NCI-H2107 treated with DMSO at 0.1 percent for 48 hours (cell line): ENCODE measurements around the gene PRXL2A.

Experiments
- DNase-seq: peaks from one replicate; lab custom pipeline; 2025; ENCODE audit not compliant: unreplicated experiment; lab: John Stamatoyannopoulos, UW

The PRXL2A gene

DNA sequence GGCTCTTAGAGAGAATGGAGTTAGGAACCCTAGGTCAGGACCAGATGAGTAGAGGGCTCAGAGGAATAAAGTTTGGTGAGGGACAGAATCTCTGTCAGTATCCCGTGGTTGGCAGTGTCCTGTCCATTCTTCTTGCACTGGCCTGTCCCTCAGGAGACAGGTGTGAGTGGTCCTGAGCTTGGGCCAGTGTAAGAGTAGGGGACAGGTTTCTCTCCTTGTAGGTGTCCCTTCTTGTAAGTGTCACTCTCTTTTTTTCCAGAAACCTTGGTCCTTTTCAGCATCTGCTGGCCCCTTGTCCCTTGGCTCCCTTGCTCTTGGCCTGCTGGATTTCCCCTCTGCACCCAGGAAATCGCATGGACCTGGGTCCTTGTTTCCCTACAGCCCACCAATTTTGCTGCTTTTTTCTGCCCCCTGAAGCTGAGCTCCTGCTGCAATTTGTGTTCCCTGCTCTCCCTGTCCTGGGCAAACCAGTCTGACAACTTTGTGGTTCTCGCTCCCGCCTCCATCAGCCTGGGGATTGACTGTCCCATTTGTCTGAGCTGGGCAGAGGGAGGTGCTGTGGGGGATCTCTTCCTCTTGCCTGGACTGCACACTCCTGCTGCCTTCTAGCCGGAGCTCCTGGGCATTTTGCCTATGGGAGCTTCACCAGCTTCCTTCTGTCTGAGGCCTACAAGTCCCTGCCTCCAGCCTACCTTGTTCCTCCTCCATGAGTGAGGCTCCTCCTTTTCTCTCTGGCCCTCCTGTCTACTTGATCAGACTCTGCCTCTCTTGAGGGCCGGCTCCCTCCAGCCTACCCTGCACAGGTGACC, 52.3 kb downstream of the PRXL2A start:
- DNase-seq, result peak; percentile 41

DNA sequence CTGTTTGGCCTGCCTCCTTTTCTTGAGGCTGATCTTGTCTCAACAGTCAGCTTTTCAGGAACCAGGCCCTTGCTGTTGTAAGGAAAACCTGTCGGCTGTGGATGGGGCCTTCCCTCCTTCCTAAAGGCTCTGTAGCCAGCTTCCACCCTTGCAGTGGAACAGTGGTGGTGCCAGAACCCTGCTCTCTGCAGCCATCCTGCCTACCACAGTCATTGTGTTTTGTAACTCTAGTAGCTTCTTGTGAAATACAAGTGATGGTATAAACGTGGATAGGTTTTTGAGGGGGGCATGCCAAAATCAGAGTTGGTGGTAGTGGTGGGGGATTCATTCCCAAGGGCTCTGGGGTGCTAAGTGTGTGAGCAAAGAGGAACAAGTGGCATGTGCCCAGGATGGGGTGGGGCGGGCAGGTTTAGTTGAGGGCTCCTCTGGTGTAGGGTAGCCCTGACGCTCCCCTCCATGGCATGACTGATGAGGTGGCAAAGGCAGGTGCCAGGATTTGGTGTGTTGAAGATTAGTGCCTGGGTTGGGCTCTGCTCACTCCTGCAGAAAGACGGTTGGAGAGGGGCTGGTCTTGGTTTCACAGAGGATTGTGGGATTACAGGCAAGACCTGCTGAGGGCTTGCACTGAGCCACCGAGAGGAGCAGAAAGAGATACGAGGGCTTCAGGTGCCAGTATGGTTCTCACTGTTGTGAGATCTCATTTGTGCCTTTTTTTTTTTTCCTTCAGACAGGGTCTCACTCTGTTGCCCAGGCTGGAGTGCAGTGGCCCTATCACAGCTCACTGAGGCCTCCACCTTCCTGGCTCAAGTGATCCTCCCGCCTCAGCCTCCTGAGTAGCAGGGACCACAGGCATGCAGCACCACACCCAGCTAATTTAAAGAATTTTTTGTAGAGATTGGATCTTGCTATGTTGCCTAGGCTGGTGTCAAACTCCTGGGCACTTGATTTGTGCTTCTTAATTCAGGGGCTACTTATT, 53.1 kb downstream of the PRXL2A start:
- peak; percentile 35 for DNase-seq

DNA sequence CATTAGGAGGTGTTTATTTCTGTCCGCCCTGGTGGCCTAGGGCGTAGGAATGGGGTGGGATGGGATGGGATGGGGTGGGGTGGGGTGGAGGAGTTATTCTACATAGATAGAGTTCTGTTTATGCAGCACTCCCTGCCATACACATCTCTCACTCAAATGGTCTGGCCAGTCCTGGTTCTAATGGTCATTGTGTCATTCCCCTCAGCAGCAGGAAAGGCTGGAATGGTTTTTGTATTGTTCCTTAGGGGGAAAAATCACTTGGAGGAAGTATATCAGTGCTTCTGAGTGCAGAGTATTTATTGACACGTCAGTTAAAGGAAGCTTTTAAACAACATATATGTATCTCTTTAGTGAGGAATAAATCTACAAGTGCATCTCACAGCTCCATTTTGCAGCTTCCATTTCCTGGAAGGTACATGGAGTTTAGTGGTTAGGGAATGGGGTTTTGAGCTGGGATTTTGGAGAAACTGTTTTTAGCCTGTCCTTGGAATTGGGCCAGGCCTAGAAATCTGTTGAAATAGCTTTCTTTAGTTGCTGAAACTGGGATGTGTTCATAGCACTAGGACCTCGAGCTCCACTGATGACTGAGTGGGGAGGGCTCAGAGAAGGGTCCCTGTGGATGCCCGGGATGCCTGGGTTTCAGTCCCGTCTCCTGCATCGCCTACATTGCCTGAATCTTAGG, 54.1 kb downstream of the PRXL2A start:
- DNase-seq, result no peak

DNA sequence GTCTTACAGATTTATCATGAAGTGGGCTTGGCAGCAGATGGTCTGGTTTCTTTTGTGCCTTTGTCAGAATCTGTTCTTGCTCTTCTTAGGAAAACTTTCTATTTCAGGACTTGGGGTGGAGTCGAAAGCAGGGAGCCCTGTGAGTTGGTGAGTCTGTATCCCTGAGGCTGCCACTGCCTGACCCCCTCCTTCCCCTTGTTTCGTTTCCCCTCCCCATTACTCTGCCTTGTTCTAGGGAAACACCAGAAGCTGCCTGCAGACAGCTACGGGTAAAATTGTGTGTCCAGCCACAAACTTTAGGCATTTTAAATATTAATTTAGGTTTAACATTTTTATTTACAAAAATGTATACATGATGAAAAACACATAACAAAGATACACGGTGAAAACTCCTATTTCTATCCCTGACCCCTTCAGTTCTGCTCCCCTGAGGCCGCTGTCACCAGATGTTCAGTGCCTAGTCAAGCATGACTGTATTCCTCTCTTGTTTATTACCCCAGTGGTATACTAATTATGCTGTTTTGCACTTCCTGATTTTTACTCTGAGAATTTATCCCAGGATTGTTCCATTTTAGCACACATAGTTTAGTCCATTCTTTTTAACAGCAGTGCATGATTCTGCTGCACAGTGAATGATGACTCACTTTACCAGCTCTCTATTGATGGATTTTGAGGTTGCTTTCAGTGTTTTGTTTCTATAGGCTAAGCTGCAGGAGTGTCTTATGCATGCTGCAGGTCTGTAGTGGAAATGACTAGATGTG, 54.8 kb downstream of the PRXL2A start:
- peak; percentile 30 for DNase-seq

DNA sequence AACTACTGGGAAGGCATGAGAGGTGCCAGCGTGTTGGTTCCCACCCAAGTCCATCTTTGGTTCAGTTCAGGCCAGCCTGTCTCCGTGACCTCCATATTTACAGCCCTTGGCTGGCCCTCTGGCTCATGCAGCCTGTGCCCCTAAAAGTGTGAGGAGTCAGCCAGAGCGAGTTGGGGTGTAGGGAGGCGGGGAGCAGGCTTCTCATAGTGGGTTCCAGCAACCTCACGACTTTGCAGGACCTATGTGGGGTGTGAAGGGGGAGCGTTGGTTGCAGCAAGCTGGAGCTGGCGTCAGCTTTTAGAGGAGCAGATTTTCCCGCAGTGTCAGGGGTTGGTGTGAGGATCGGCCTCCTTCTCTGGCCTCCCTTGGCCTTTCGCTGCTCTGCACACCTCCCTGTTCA, 55.5 kb downstream of the PRXL2A start:
- no peak for DNase-seq

DNA sequence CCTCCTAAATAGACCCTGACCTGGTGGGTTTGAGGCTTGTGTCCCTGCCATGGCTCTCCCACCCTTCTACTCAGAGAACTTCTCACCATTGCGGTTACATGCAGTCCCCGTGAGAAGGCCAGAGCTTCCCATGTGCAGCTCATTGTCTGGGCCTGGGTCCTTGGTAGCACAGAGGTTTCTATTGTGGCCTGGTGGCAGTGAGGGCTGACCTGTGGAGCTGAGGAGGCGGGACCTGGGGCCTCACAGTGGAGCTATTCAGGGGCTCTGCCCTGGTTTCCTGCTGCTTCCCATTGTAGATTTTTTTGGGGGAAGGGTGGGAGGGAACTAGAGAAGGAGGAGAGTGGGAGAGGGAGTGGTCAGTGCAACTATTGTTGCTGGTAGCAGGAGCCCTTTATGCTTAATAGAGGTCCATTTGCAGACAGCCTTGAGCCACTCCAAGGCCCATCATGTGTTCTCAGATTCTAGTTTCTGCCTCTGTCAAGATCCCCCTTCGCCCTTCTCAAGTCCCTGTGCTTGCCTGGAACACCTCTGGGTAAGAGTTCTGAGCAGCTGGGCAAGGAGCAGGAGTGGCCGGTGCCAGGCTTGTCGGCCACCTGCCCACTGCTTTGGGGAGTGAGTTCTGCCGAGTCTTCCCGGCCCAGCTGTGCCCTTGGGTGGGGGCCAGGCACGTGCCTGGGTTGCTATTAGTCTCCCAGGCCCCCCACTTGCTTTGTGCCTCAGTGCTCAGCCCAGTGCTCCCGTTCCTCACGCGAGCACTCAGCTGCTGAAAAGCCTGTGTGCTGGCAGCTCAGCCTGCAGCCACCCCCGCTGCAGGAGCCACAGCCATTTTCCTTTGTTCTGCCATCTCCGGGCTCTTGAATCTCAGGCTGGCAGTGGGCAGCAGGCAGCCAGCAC, 56.5 kb downstream of the PRXL2A start:
- DNase-seq, result peak; percentile 22

DNA sequence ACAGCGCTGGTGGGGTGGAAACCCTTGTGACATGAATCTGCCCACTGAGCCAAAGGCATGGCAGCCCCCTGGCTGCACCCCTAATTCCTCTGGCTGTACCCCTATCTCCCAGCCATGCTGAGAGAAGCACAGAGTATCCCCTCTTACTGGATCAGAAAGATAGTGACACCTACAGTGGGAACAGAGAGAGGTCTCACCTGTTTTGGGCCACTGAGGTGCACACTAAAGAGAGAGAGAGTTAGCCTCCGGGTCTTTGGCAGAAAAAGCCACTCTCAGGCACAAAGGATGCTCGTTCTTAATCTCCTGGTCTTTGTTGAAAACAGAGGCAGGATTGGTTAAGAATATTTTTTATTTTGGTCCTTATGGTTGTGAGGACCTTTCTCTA, 57.1 kb downstream of the PRXL2A start:
- no peak for DNase-seq

DNA sequence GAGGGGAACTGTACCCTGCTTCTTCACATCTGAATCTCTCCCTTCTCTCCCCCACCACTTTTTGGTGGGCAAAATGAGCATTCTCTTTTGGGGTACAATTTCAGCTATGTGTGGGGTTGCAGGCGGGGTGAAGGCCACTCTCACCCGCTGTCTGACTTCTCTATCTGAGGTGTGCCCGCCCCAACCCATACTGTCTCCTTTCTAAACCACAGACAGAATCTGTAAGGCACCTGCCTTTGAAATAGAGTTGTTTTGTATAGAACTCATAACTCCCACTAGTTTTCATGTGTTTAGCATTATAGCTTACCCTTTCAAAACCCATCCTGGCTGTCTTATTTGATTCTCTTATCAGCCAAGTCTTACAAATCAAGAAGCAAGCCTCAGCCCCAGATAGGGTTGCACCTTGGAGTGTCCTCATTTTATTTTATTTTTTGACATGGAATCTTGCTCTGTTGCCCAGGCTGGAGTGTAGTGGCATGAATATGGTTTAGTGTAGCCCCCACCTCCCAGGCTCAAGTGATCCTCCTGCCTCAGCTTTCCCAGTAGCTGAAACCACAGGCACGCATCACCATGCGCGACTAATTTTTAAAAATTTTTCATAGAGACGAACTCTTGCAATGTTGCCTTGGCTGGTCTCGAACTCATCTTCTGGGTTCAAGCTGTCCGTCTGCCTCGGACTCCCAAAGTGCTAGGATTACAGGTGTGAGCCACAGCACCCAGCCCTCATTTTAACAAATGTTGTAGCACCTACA, 57.7 kb downstream of the PRXL2A start:
- DNase-seq, result no peak

DNA sequence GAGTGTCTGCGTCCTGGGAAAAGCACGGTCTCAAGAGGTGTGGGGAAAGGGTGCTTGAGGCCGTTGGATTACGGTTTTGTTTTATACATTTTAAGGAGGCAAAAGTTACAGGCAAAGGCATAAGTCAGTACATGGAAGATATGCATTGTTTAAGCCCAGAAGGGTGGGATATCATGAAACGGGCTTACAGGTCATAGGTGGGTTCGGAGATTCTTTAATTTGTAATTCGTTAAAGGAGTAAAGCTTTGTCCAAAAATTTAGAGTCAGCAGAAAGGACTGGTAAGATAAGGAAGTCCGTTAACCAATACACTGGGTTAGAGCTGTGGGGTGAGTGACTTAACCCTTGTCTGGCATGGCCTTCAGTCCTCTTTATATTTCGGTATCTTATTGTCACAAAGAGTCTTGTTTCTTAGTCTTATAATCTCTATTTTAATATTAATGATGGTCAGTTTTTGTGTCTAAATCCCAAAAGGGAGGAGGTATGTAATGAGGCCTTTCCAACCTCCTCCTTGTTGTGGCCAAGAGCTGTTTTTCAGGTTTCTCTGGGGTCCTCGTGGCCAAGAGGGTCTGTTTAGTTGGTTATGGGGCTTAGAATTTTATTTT, 58.5 kb downstream of the PRXL2A start:
- DNase-seq, result no peak

DNA sequence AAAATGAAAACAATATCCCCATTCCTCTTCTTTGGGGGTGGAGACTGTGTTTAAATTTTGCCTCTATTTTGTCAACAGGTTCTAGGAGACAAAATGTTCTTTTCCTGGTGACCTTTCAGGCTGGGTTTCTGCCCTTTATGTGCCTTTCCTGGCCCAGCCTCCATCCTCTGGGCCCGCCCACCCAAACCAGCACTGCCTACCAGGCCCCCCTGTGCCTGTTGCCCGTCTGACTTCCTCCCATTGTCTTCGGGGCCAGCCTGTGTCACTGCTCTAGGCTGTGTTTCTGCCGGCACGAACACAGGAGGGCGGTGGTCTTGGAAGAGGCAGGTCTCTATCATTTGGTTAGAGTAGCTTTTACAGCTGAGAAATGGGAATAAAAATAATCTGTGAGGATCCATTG, 59.7 kb downstream of the PRXL2A start:
- no peak for DNase-seq

DNA sequence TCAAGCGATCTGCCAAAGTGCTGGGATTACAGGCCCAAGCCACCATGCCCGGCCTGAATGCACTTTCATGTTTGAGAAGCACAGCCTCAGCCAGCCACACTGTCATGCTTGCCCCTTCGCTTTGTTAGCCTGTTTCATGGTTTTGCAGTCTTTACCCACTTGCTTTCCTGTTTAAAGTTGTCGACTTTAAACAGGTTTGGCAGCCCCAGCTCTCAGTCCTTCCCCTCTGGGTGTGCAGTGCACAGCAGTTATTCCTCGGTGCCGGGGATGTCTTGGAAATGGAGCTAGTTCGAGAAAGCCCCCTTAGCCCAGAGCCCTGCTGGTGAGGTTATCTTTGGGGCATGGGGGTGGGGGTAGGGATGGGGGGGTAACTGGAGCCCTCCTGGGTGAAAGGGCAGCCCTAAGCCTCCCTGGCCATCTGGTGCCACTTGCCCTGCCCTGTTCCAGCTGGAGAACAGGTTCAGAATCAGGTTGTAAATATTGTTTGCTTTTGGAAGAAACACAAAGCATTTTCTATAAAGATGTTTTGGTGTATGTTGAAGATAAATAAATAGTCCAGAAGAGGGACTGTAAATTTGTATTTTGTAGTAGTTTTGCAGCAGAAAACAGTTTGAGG, 60.6 kb downstream of the PRXL2A start:
- no peak for DNase-seq

DNA sequence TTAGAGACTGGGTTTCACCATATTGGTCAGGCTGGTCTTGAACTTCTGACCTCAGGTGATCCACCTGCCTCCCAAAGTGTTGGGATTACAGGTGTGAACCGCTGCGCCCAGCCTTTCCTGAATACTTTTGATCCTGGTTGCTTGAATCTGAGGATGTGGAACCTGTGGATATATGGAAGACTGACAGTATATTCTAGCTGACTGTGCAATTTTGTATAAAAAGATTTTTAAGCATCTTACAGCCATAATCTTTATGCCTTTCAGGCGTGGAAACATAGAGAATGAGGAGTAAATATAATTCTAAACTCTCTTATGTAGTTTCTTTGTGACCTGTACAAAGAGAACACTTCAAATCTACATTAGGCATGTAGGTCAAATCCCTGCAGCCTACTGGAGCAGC, 61.9 kb downstream of the PRXL2A start:
- DNase-seq, result no peak

DNA sequence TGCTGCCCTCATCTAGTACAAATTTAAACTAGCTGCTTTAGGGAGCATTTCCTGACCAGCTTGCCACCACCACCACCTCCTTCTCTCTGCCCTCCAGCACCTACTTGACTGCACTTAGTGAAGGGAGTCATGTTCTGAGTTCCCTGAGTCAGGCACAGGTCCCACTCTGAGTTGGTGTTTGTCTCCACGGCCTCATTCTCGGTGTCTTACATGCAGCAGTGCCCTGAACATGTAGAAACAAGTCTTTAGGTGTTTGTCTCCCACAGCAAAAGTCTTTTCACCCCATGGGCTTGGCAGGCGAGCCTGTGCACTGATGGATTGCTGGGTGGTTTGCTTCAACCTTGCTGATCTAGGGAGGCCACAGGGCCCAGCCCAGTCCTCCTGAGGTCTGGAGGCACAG, 62.6 kb downstream of the PRXL2A start:
- DNase-seq, result no peak

DNA sequence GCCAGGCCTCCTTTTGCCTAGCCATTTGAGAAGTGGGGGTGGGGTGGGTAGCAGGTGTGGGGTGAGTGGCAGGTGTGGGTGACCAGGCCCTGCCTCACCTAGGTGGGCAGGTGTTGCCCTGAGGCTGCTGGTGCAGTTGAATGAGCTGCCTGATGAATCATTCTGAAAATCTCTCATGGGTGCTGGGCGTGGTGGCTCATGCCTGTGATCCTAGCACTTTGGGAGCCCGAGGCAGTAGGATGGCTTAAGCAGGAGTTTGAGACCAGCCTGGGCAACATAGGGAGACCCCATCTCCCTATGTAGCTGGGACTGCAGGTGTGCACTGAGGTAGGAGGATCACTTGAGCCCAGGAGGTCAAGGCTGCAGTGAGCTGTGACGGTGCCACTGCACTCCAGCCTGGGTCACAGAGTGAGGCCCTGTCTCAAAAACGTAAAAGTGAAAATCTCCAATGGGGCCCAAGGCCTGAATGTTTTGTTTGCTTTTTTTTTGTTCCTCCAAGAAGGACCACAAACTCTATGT, 63.4 kb downstream of the PRXL2A start:
- no peak for DNase-seq

DNA sequence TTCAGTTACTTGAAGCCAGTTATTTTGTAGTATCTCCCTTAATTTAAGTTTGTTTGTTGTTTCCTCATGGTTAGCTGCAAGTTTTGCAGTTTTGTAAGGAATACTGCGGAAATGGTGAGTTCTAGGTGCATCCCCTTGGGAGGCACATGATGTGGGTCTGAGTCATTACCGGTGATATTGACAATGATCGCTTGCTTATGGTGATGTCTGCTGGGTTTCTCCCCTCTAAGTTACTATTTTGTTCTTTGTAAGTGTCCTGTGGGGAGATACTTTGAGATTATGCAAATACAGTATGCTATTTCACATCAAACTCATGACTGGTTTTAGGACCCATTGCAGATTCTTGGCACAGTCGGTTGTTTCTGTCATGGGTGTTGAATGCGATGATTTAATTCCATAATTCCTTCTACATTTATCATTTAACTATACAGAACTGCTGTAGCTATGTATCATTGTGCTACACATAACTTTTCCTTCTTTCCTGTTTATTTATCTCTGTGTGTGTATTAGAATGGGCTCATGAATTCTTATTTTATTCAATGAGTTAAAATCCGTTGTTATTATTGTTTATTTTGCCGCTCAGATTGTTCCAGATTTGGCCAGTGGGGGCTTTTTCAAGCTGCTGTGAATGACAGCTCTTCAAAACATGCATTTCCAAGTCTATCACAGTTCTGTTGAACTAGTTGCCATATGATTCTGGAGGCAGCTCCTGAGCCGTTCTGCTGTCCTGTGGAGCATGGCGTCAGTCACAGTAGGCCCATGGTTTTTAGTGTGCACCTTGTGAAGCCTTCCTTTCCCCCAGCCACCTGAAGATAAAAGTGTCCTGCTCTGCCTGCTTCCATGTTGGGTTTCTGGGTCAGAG, 64.1 kb downstream of the PRXL2A start:
- DNase-seq, result no peak

DNA sequence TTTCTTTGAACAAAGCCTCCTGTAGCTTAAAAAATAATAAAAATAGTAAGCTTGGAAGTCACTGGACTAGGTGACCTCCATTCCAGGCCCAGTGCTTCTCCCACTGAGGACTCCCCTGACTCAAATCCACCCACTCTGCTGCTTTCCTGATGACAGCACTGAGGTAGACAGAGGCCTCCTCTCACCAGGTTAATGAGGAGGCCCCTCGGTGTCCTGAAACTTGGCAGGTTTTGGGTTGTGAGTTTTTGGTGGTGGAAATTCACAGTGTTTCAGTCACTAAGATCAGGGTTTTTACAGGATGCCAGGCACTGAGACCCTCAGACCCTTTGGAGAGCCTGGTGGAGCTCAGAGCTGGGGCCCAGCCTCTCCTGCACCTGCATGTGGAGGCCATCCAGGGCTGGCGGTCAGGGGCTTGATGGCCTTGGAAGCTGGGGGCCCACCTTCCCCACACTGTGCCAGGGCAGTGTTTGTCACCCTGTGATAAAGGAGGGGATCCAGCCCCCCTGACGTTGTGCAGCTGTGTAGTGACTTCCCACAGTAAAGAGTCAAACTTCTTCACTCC, 64.8 kb downstream of the PRXL2A start:
- no peak for DNase-seq
